IMR-90 (cell line): ENCODE results near the gene DENND6B.

ENCODE experiments used
- BHLHE40 ChIP-seq: fragments of 150-350 bp; IDR thresholded peaks from 2 replicates; pipeline ENCODE4 v1.6.1; 2016; ENCODE audit warnings: mild to moderate bottlenecking, low read depth, low read length
- CEBPB ChIP-seq: IDR thresholded peaks from 2 replicates; pipeline ENCODE4 v1.6.1; 2012; ENCODE audit warnings: low read depth, low read length, improper control_type of control experiment
- CHD1 ChIP-seq: IDR thresholded peaks from 2 replicates; pipeline ENCODE4 v1.6.1; 2012; ENCODE audit warnings: low read depth, low read length, improper control_type of control experiment
- MAFK ChIP-seq: IDR thresholded peaks from 2 replicates; pipeline ENCODE4 v1.6.1; 2012; ENCODE audit warnings: low read depth, low read length, improper control_type of control experiment
- MXI1 ChIP-seq: IDR thresholded peaks from 2 replicates; pipeline ENCODE4 v1.6.1; 2012; ENCODE audit warnings: low read depth, mild to moderate bottlenecking, low read length, moderate library complexity, borderline replicate concordance
- POLR2A ChIP-seq: IDR thresholded peaks from 2 replicates; pipeline ENCODE4 v1.6.1; 2012; ENCODE audit warnings: mild to moderate bottlenecking, low read depth, low read length
- RAD21 ChIP-seq: IDR thresholded peaks from 2 replicates; pipeline ENCODE4 v1.6.1; 2012; ENCODE audit warnings: low read length, improper control_type of control experiment
- RFX5 ChIP-seq: IDR thresholded peaks from 2 replicates; pipeline ENCODE4 v1.8.0; 2012; ENCODE audit warnings: low read depth, mild to moderate bottlenecking, low read length, moderate library complexity
- SMC3 ChIP-seq: fragments of 150-350 bp; IDR thresholded peaks from 2 replicates; pipeline ENCODE4 v1.6.1; 2016; ENCODE audit warnings: low read depth, mild to moderate bottlenecking, antibody characterized with exemption, low read length, moderate library complexity
- TF ChIP-seq, protein P1 (sequence below): conservative IDR thresholded peaks from 2 replicates; pipeline ENCODE4 v1.5.1; 2012; ENCODE audit warnings: mild to moderate bottlenecking, low read depth, low read length, improper control_type of control experiment
- TF ChIP-seq, protein P2 (sequence below): fragments of 150-350 bp; IDR thresholded peaks from 2 replicates; pipeline ENCODE4 v1.6.1; 2016; ENCODE audit warnings: low read depth, mild to moderate bottlenecking, low read length, moderate library complexity, borderline replicate concordance

DNA sequence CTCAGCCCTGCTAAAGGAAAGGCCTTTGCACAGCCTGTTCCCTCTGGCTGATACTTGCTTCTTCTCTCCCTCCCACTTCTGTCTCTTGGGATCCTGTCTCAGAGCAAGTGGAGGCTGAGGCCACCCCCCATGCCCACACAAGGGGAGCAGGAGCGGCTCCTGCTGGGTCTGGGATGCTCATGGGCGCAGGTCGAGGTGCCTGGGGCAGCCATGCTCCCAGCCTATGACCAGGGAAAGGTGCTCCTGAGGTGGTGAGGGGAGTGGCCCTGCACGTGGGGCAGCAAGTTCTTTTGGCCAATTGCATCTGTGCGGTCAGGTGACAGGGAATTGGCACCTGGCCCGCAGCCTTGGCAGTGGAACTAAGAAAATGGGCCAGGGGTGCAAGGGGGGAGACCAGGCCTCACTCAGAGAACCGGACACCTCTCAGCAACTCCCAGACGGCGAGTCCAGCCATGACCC is 58.1 kb downstream of the DENND6B start:
- TF ChIP-seq, protein P1, sequence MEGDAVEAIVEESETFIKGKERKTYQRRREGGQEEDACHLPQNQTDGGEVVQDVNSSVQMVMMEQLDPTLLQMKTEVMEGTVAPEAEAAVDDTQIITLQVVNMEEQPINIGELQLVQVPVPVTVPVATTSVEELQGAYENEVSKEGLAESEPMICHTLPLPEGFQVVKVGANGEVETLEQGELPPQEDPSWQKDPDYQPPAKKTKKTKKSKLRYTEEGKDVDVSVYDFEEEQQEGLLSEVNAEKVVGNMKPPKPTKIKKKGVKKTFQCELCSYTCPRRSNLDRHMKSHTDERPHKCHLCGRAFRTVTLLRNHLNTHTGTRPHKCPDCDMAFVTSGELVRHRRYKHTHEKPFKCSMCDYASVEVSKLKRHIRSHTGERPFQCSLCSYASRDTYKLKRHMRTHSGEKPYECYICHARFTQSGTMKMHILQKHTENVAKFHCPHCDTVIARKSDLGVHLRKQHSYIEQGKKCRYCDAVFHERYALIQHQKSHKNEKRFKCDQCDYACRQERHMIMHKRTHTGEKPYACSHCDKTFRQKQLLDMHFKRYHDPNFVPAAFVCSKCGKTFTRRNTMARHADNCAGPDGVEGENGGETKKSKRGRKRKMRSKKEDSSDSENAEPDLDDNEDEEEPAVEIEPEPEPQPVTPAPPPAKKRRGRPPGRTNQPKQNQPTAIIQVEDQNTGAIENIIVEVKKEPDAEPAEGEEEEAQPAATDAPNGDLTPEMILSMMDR = no peak
- no peak for TF ChIP-seq POLR2A
- no peak for TF ChIP-seq BHLHE40
- TF ChIP-seq, protein P2, sequence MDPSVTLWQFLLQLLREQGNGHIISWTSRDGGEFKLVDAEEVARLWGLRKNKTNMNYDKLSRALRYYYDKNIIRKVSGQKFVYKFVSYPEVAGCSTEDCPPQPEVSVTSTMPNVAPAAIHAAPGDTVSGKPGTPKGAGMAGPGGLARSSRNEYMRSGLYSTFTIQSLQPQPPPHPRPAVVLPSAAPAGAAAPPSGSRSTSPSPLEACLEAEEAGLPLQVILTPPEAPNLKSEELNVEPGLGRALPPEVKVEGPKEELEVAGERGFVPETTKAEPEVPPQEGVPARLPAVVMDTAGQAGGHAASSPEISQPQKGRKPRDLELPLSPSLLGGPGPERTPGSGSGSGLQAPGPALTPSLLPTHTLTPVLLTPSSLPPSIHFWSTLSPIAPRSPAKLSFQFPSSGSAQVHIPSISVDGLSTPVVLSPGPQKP = no peak
- no peak for TF ChIP-seq RFX5
- no peak for TF ChIP-seq MAFK
- no peak for TF ChIP-seq MXI1
- TF ChIP-seq CEBPB = no peak
- no peak for TF ChIP-seq RAD21
- no peak for TF ChIP-seq SMC3
- no peak for TF ChIP-seq CHD1
